Measurements from ENCODE around the gene KLF18.

Gene KLF18

GRCh38 chr1:44141531-44141930 lies at the start of gene KLF18:
Gene KLF18, minus strand, starts transcription at chr1:44141631. Its CDS starts 0 bp downstream, at chr1:44141631.
- DNase-seq (ENCODE audit: low read depth): no peak
- TF ChIP-seq CTCF (conservative IDR thresholded peaks at IDR 0.05; ENCODE audit: low read depth, low read length): no peak
- H3K4me3 ChIP-seq (ENCODE audit: low read depth, low read length): no peak within 1 kb of the TSS

DNA sequence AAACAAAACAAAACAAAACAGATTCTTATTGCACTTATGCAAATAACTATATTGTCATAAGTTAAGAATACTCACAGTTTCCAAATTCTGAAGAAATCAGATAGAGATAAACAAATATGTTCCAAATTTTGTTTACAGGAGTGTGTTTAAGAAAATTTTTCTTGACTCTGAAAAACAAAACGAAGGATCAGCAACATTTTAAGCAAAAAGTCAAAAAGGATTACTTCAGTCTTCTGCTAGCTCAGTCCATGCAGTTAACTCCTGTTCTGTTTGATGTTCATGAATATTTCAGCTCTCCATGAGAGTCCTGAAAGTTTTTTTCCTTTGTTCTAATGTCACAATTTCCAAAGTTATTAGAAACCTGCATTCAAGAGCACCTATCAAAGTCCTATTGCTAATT lies 33.2 kb upstream of the KLF18 start:
- DNase-seq (ENCODE audit: low read depth): no peak
- TF ChIP-seq CTCF (conservative IDR thresholded peaks at IDR 0.05; ENCODE audit: low read depth, low read length): no peak
- no peak overlapping the region for H3K4me3 ChIP-seq (ENCODE audit: low read depth, low read length)

DNA sequence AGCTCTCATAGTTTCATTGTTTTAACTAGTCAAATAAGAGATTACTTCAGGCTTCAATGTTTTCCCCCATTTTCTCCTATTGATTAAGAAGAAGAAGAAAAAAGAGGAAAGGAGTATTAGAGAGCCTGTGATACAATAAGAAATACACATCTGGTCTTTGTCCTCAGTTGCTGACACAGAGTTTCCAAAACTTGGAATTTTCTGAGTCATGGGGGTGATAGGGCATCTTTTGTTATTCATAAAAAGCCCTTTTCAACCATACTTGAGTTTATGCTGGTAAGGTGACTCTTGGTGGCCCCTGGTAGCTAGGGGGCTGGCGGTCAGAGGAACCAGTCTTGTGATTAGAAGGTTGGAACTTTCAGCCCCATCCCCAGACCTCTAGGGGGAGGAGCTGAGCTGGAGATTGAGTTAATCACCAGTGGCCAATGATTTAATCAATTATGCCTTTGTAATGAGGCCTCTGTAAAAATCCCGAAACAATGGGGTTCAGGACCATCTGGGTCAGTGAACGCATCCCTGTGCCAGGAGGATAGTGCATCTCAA lies 28.9 kb upstream of the KLF18 start:
- DNase-seq (ENCODE audit: low read depth): peak; percentile 40
- no peak overlapping the region for H3K4me3 ChIP-seq (ENCODE audit: low read depth, low read length)
- peak; percentile 34 for TF ChIP-seq CTCF (conservative IDR thresholded peaks at IDR 0.05; ENCODE audit: low read depth, low read length)

GRCh38 chr1:44168520-44169098 lies 27.2 kb upstream of the KLF18 start:
- no peak for TF ChIP-seq CTCF (conservative IDR thresholded peaks at IDR 0.05; ENCODE audit: low read depth, low read length)
- DNase-seq (ENCODE audit: low read depth): no peak
- no peak overlapping the region for H3K4me3 ChIP-seq (ENCODE audit: low read depth, low read length)

DNA sequence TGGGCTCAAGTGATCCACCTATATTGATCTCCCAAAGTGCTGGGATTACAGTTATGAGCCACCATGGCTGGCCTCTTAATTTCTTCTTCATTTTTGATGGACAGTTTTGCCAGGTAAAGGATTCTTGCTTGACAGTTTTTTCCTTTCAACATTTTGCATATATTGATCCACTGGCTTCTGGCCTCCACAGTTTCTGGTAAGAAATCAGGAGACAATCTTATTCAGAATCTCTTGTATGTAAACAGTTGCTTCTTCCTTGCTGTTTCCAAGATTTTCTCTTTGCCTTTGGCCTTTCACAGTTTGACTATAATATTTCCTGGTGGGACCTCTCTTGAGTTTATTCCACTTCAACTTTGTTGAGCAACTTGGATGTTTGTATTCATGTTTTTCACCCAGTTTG lies 20.1 kb upstream of the KLF18 start:
- no peak for TF ChIP-seq CTCF (conservative IDR thresholded peaks at IDR 0.05; ENCODE audit: low read depth, low read length)

DNA sequence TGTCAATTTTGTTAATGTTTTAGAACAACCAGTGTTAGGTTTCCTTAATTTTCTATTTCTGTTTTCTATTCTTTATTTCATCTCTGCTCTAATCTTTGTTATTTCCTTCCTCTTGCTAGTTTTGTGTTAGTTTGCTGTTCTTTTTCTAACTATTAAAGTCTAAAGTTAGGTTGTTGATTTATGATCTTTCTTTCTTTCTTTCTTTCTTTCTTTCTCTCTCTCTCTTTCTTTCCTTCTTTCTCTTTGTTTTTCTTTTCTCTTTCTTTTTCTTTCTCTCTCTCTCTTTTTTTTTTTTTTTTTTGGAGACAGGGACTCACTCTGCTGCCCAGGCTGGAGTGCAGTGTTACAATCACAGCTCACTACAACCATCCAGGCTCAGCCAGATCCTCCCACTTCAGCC lies 17.4 kb upstream of the KLF18 start:
- no peak for TF ChIP-seq CTCF (conservative IDR thresholded peaks at IDR 0.05; ENCODE audit: low read depth, low read length)
- no peak overlapping the region for H3K4me3 ChIP-seq (ENCODE audit: low read depth, low read length)
- no peak for DNase-seq (ENCODE audit: low read depth)

More for the DNA sequence above, 20.1 kb upstream of the KLF18 start:
- no peak overlapping the region for H3K4me3 ChIP-seq (ENCODE audit: low read depth, low read length)
- no peak for DNase-seq (ENCODE audit: low read depth)

GRCh38 chr1:44157903-44158302 lies 16.5 kb upstream of the KLF18 start:
- no peak for DNase-seq (ENCODE audit: low read depth)
- no peak overlapping the region for H3K4me3 ChIP-seq (ENCODE audit: low read depth, low read length)
- TF ChIP-seq CTCF (conservative IDR thresholded peaks at IDR 0.05; ENCODE audit: low read depth, low read length): no peak
